Body of pancreas (tissue), 4 donors: ENCODE results near the gene DIAPH3.

Source experiments
- CTCF ChIP-seq, 7 experiments: fragments of 450-650 bp in 4 of 7; fragments of 200-600 bp in 3 of 7; sonication (generic) in 3 of 7; IDR thresholded peaks; one replicate each; pipeline ENCODE4 v1.5.1; 2016 to 2019; ENCODE audit warnings: antibody characterized with exemption in 7 of 7
- POLR2A ChIP-seq, 3 donors: fragments of 450-650 bp; IDR thresholded peaks; one replicate each; pipeline ENCODE4 v1.6.1; 2016; ENCODE audit warnings: antibody characterized with exemption in 3 of 3, mild to moderate bottlenecking in 2 of 3

- TF ChIP-seq CTCF (IDR thresholded peaks at IDR 0.05) (no peak), POLR2A (IDR thresholded peaks at IDR 0.05) (no peak)
Observed at GRCh38 chr13:59873856-59874255, 289.9 kb downstream of the DIAPH3 start.
